Activated CD8-positive, alpha-beta memory T cell treated with anti-CD3 and anti-CD28 coated beads, Interleukin-2, amount 10 ng/mL, durations not matched to agents 7 days and 5 days (primary cell): Measurements from ENCODE around the gene HHATL. TPM values are rescaled to one million over a fixed set of nuclear protein-coding genes. Genes with fewer than 3 reads are reported as not detected.

Experiments used
- ATAC-seq: fragments of 150-1000 bp; cut with Tn5 transposase; one replicate; pipeline ENCODE4 v1.10.0; 2021; ENCODE audit warnings: moderate library complexity
- CTCF ChIA-PET: fragments of 350-600 bp; sonication (Branson Sonifier 250); formaldehyde crosslinking; loops from one replicate; lab custom pipeline; 2021; ENCODE audit warnings: antibody characterized with exemption; lab: Charles Lee
- DNase-seq: peaks from one replicate; pipeline ENCODE4 v3.0.0-alpha.2; 2020
- H3K27ac Mint-ChIP-seq: one replicate; pipeline ENCODE4 v1.8.0; 2021; ENCODE audit warnings: mild to moderate bottlenecking, mixed read lengths
- H3K27me3 Mint-ChIP-seq: one replicate; pipeline ENCODE4 v1.8.0; 2021; ENCODE audit warnings: mixed read lengths
- H3K36me3 Mint-ChIP-seq: one replicate; pipeline ENCODE4 v1.8.0; 2021; ENCODE audit warnings: mild to moderate bottlenecking, mixed read lengths
- H3K4me1 Mint-ChIP-seq: one replicate; pipeline ENCODE4 v1.8.0; 2021; ENCODE audit warnings: mixed read lengths
- H3K4me3 Mint-ChIP-seq: one replicate; pipeline ENCODE4 v1.8.0; 2021; ENCODE audit warnings: mild to moderate bottlenecking, moderate library complexity, mixed read lengths
- H3K9me3 Mint-ChIP-seq: one replicate; pipeline ENCODE4 v1.8.0; 2022; ENCODE audit warnings: low read depth, mixed read lengths
- total RNA-seq, 2 experiments: library from RNA; stranded (reverse); gene quantifications; one replicate each; pipeline ENCODE4 v1.2.3, GENCODE V29; 2021

The HHATL gene
- total RNA-seq, 2 experiments from 2014 or later = not detected

DNA sequence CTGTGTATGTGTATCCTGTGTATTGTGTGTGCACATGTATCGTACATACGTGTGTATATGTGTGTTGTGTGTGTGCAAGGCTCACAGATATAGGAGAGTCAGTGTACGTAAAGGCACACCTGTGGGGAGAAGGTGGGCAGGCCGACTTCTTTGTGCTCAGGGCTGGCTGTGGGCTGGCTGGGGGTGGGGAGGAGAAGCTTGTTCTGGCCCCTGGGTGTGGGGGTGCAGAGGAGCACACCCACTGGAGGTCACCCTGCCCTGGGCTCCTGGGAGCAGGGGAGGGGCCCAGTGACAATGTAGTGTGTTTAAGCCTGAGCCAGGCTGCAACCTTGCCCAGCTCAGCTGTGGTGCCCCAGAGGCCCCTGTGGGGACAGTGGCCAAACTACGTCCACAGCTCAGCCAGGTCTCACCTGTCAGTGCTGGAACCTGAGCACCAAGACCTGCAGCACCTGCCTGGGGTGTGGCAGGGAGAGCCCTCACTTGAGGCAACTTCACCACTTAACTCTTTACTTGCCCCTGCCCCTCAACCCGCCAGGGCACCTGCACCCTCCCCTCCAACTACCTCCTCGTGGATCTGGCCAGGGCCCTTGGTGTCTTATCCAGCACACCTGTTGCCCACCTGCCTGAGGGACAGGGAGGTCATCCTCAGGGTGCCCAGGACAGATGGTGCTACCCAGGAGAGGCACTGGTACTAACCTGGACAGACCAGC, 2.6 kb upstream of the HHATL start:
- Mint-ChIP-seq H3K36me3 (no peaks in the 10 kb centered on the region), H3K27ac (no peak overlapping the region), H3K9me3 (no peaks in the 10 kb centered on the region), H3K27me3 (no peaks in the 10 kb centered on the region), H3K4me1 (no peaks in the 10 kb centered on the region), H3K4me3 (no peak overlapping the region)
- DNase-seq = no peak
- CTCF ChIA-PET = no interaction called here
- no peak for ATAC-seq

DNA sequence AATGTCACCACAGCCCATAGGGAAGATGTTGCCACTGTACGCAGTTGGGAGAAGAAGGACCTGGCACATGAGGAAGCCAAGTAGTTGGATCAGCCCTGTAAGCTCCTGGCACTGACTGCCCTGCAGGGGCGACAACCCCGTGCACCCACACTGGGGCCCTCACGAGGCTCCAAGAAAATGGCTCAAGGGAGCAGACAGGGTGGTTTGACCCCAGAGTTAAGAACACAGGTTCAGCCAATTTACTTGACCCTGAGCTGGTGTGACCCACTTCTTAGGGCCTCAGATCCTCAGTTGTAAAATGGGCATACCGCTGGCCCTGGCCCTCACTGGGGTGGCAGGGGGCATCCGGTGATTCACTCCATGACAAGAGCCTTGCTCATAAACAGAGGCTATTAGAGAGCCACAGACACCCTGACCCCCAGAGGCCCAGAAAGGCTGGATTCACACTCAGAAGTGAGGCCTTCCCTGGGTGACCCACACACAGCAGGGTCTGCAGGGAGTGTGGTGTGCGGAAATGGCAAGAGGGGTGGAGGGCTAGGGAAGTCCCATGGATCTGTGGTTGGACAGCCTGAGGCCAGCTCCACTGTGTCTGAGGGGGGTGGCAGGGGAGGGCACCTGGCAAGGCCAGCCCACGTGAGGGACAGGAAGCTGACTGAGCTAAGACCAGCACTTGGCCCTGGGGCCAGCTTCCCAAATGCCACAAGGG, 1.7 kb upstream of the HHATL start:
- H3K36me3 Mint-ChIP-seq = no peaks in the 10 kb centered on the region
- CTCF ChIA-PET = no interaction called here
- H3K27ac Mint-ChIP-seq = no peak overlapping the region
- no peaks in the 10 kb centered on the region for H3K9me3 Mint-ChIP-seq
- no peaks in the 10 kb centered on the region for H3K27me3 Mint-ChIP-seq
- peaks cover 6% of the 10 kb centered on the region for H3K4me1 Mint-ChIP-seq
- no peak for DNase-seq
- no peak overlapping the region for H3K4me3 Mint-ChIP-seq
- ATAC-seq = no peak

GRCh38 chr3:42703695-42704025, 1.1 kb upstream of the HHATL start:
- CTCF ChIA-PET = no interaction called here
- Mint-ChIP-seq H3K9me3 (no peaks in the 10 kb centered on the region), H3K27me3 (no peaks in the 10 kb centered on the region), H3K4me1 (peaks cover 11% of the 10 kb centered on the region), H3K27ac (no peak overlapping the region), H3K36me3 (no peaks in the 10 kb centered on the region), H3K4me3 (no peak overlapping the region)
- DNase-seq (no peak), ATAC-seq (no peak)

GRCh38 chr3:42702982-42703694, 540 bp upstream of the HHATL start:
- H3K27ac Mint-ChIP-seq = no peak overlapping the region
- H3K9me3 Mint-ChIP-seq = no peaks in the 10 kb centered on the region
- no peaks in the 10 kb centered on the region for H3K36me3 Mint-ChIP-seq
- DNase-seq = no peak
- CTCF ChIA-PET = no interaction called here
- H3K4me1 Mint-ChIP-seq = peaks cover 15% of the 10 kb centered on the region
- no peak overlapping the region for H3K4me3 Mint-ChIP-seq
- no peaks in the 10 kb centered on the region for H3K27me3 Mint-ChIP-seq
- no peak for ATAC-seq

DNA sequence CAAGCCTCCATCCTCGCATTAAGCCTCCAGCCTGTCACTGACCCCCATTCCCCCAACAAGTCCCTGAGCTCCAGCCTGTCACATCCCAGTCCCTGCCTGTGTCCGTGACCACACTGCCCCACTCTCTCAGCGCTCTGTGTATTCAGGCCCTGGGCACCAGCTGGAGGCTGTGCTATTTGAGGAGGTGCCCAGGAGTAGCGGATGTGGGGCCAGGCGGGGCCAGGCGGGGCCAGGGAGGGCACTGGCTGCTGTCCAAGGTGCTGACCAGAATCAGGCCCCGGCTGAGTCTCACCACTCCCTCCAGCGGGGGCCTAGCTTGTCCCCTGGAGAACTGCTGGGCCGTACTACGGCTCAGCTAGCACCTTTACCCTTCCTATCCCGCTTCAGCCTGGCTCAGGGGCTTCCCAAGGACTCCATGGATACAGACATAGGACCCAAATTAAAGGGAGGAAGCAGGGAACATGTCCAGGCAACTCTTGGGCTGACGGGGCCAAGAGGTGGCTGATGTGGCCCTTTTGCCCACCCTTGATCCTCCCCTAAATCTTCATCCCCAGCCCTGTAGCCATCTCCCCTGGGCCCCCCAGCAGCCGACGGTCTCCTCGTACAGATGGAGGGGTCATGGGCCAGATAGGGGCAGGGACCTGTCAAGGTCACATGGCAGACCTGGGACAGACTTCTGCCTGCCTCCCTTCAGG, 1.1 kb downstream of the HHATL start:
- CTCF ChIA-PET = interaction anchor here (0.8 kb wide), 1 partner anchor 13 kb away, joined by 3 read pairs; no protein-coding TSS in a partner anchor
- Mint-ChIP-seq H3K27me3 (no peaks in the 10 kb centered on the region), H3K36me3 (no peaks in the 10 kb centered on the region), H3K4me1 (peaks cover 15% of the 10 kb centered on the region), H3K9me3 (no peaks in the 10 kb centered on the region), H3K4me3 (no peak overlapping the region), H3K27ac (no peak overlapping the region)
- DNase-seq (peak; percentile 78), ATAC-seq (peak; percentile 88)

GRCh38 chr3:42700366-42701288, 2.0 kb downstream of the HHATL start:
- Mint-ChIP-seq H3K36me3 (no peaks in the 10 kb centered on the region), H3K27me3 (no peaks in the 10 kb centered on the region), H3K4me1 (peaks cover 15% of the 10 kb centered on the region), H3K27ac (no peak overlapping the region), H3K9me3 (no peaks in the 10 kb centered on the region), H3K4me3 (no peak overlapping the region)
- no peak for ATAC-seq
- CTCF ChIA-PET = no interaction called here
- peak; percentile 35 for DNase-seq

- Mint-ChIP-seq H3K36me3 (no peaks in the 10 kb centered on the region), H3K27me3 (no peaks in the 10 kb centered on the region), H3K4me1 (peaks cover 15% of the 10 kb centered on the region), H3K4me3 (no peak overlapping the region), H3K9me3 (no peaks in the 10 kb centered on the region), H3K27ac (no peak overlapping the region)
- ATAC-seq (no peak), DNase-seq (peak; percentile 38)
- CTCF ChIA-PET = interaction anchor here (0.8 kb wide), 1 partner anchor 123 kb away, joined by 3 read pairs; no protein-coding TSS in a partner anchor
Observed at GRCh38 chr3:42699511-42699971, 3.1 kb downstream of the HHATL start.

DNA sequence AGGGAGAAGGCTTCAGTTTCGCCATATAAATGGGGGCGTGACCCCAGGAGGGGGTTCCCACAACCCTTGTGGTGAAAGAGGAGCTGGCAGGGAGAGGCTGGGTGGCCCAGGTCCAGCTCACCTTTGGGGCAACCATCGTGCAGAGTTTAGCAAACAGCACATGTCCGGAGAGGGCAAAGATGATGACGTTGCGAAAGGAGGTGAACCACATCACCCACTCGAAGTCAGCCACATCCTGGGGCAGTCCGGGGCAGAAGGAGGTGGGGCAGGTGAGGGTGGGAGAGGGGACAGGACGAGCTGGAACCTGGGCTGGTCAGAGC, 3.7 kb downstream of the HHATL start:
- peaks cover 15% of the 10 kb centered on the region for H3K4me1 Mint-ChIP-seq
- peak overlapping the region; percentile 25 for H3K27ac Mint-ChIP-seq
- DNase-seq (peak; percentile 70), ATAC-seq (peak; percentile 24)
- CTCF ChIA-PET = interaction anchor here (0.8 kb wide), 1 partner anchor 123 kb away, joined by 3 read pairs; no protein-coding TSS in a partner anchor
- H3K4me3 Mint-ChIP-seq = no peak overlapping the region
- no peaks in the 10 kb centered on the region for H3K9me3 Mint-ChIP-seq
- no peaks in the 10 kb centered on the region for H3K36me3 Mint-ChIP-seq
- no peaks in the 10 kb centered on the region for H3K27me3 Mint-ChIP-seq

- H3K4me1 Mint-ChIP-seq = peaks cover 15% of the 10 kb centered on the region
- CTCF ChIA-PET = no interaction called here
- ATAC-seq (no peak), DNase-seq (peak; percentile 35)
- no peaks in the 10 kb centered on the region for H3K27me3 Mint-ChIP-seq
- no peaks in the 10 kb centered on the region for H3K36me3 Mint-ChIP-seq
- H3K9me3 Mint-ChIP-seq = no peaks in the 10 kb centered on the region
- H3K27ac Mint-ChIP-seq = peak overlapping the region; percentile 15
- no peak overlapping the region for H3K4me3 Mint-ChIP-seq
Observed at GRCh38 chr3:42698216-42698910, 4.2 kb downstream of the HHATL start.

DNA sequence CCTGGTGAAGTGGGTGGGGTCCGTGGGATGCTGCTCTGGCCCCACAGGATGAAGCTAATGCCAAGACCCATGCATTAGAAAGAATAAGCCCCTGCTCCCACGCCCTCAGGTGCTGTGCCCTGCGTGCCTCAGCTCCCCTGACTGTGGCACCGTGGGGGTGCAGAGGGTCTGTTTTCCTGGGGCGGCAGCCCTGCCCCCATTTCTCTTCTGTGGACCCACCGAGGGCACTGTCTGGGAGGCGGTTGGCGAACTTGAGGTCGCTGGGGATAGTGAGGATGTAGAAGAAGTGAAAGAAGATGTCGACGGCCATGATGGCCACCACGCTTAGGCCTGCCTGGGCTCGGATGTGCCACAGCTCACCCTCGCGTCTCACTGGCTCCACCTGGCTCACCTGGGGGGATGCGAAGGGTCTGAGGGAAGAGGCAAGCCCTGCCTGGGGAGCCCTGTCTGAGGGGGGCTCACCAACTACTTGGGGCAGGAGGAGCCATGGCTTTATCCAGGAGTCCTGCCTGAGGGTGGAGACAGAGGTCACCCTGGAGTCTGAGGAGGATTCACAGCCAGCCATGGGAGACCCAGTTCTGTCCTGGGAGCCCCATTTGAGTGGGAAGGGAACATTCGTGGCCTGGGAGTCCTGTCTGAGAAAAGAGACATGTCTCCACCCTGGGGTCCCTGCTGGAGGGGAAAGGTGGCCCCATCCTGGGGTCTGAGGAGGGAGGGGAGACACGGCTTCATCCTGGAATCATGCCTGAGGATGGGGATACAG, 5.1 kb downstream of the HHATL start:
- no peaks in the 10 kb centered on the region for H3K9me3 Mint-ChIP-seq
- CTCF ChIA-PET = interaction anchor here (1.2 kb wide), 1 partner anchor 33 kb away, joined by 3 read pairs; no protein-coding TSS in a partner anchor
- no peaks in the 10 kb centered on the region for H3K27me3 Mint-ChIP-seq
- H3K36me3 Mint-ChIP-seq = no peaks in the 10 kb centered on the region
- peaks cover 15% of the 10 kb centered on the region for H3K4me1 Mint-ChIP-seq
- ATAC-seq (no peak), DNase-seq (peak; percentile 28)
- no peak overlapping the region for H3K4me3 Mint-ChIP-seq
- no peak overlapping the region for H3K27ac Mint-ChIP-seq

DNA sequence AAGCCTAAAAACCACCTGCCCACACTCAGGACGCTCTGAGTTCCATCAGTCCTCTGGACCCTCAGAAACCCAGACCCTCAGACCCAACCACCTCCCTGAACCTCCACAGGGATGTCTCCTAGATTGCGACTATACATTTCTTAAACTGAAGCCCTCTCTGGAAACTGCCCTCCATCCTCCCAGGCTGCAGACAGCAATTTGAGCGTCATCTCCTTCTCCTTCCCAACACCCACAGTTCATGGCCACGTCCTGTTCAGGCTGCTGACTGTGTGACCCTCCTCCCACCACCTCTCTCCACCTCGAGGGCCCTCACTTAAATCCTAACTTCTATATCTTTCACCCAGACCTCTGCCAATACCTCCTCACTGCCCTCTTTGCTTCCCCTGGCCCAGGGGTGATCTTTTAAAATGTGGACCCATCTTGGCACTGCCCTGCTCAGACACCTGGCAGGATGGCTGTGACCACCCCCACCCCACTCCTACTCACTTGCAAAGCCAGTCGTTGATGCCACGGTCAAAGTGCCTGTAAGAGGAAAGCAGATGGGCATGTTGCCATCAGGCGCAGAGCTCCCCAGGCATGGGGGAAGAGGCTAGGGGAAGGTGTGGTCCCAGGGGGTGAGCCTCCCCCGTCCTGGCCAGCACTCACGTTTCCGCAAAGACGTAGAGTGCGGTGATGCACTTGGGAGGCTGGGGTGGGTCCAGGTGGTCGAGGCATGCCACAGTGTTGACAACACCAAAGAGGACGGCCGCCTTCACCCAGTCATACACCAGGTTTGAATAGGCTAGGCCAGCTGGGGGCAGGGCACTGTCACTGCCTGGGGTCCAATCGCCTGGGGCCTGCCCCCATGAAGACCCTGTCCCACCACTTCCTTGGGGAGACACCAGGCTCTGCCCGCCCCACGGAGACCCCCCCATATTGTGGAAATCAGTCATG, 6.0 kb downstream of the HHATL start:
- Mint-ChIP-seq H3K9me3 (no peaks in the 10 kb centered on the region), H3K27ac (no peak overlapping the region), H3K4me1 (peaks cover 15% of the 10 kb centered on the region), H3K4me3 (no peak overlapping the region), H3K36me3 (no peaks in the 10 kb centered on the region), H3K27me3 (no peaks in the 10 kb centered on the region)
- CTCF ChIA-PET = interaction anchor here (1.2 kb wide), 1 partner anchor 33 kb away, joined by 3 read pairs; no protein-coding TSS in a partner anchor
- DNase-seq (peak; percentile 28), ATAC-seq (no peak)
